Stimulated activated memory B cell treated with anti-CD40 and anti-IgM and Interleukin-4, amounts not matched to agents 10 μg/mL and 1 μg/mL and 100 μg/mL, for 72 hours (primary cell): ENCODE results near the gene HDAC4.

ENCODE experiments used
- ATAC-seq: fragments of 150-1000 bp; cut with Tn5 transposase; 2 replicates; pipeline ENCODE4 v1.10.0; 2021
- H3K27ac Mint-ChIP-seq: one replicate; pipeline ENCODE4 v1.8.0; 2022; ENCODE audit warnings: mild to moderate bottlenecking, mixed read lengths
- H3K27me3 Mint-ChIP-seq: one replicate; pipeline ENCODE4 v1.8.0; 2022; ENCODE audit warnings: mixed read lengths
- H3K36me3 Mint-ChIP-seq: one replicate; pipeline ENCODE4 v1.8.0; 2022; ENCODE audit warnings: mixed read lengths
- H3K4me1 Mint-ChIP-seq: one replicate; pipeline ENCODE4 v1.8.0; 2022; ENCODE audit warnings: mixed read lengths
- H3K4me3 Mint-ChIP-seq: one replicate; pipeline ENCODE4 v1.8.0; 2022; ENCODE audit warnings: mild to moderate bottlenecking, moderate library complexity, mixed read lengths
- H3K9me3 Mint-ChIP-seq: one replicate; pipeline ENCODE4 v1.8.0; 2022; ENCODE audit warnings: mixed read lengths

Gene HDAC4

DNA sequence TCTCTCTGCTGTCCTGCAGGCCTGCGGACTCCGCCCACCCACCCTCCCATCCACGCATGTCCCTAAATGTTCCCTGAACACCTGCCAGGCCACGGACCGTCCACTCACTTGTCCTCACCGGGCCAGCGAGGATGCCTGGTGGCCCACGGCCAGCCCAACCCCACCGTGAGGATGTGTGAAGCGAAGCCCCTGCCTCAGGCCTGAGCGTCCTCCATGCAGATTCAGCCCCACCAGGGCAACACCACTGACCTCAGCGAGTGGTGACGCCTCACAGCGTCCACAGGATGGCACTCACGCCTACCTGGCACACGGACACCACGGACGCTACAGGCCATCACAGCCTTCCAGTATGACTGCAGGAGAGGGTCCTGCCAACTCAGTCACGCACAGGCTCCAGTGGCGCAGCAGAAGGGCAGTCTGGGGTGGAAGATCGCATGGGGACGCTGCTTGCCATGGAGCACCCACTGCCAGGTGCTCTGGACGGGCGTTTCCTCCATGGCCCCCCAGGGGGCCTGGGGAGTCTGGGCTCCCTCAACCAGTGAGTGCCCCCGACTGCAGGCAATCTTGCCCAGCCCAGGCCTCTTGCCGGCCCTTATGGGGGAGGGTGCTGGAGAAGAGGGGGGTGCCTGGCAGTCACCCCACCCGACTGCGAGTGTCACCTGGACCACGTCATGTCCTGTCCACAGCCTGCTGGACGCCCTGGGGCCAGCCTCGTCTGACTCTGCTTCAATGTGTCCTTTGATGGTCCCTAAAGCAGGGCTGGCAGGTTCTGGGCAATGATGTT lies 25.4 kb downstream of the HDAC4 start:
- H3K27me3 Mint-ChIP-seq, result no peaks in the 10 kb centered on the region
- H3K27ac Mint-ChIP-seq, result no peak overlapping the region
- peaks cover 9% of the 10 kb centered on the region for H3K36me3 Mint-ChIP-seq
- H3K9me3 Mint-ChIP-seq, result no peaks in the 10 kb centered on the region
- H3K4me1 Mint-ChIP-seq, result peaks cover 19% of the 10 kb centered on the region
- no peak for ATAC-seq
- H3K4me3 Mint-ChIP-seq, result no peak overlapping the region

DNA sequence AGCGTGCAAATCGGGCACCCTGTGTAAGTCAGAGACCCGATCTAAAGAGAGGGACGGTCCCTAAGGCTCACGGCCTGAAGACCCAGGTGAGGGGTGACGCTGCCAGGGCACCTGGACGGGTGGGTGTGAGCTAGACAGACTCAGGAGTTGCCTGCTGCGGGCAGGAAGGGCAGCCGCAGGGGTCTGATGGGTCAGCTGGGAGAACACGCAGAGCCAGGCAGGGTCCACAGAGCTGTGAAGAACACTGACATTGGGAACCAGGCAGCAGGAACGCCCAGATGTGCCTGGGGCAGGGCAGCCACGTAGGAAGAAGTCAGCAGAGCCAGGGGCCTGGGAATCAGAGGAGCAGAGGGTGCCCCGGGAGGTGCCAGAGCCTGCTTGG lies 25.9 kb downstream of the HDAC4 start:
- no peak overlapping the region for H3K27ac Mint-ChIP-seq
- no peak for ATAC-seq
- H3K4me1 Mint-ChIP-seq, result peaks cover 16% of the 10 kb centered on the region
- H3K4me3 Mint-ChIP-seq, result no peak overlapping the region
- no peaks in the 10 kb centered on the region for H3K9me3 Mint-ChIP-seq
- peaks cover 9% of the 10 kb centered on the region for H3K36me3 Mint-ChIP-seq
- no peaks in the 10 kb centered on the region for H3K27me3 Mint-ChIP-seq

DNA sequence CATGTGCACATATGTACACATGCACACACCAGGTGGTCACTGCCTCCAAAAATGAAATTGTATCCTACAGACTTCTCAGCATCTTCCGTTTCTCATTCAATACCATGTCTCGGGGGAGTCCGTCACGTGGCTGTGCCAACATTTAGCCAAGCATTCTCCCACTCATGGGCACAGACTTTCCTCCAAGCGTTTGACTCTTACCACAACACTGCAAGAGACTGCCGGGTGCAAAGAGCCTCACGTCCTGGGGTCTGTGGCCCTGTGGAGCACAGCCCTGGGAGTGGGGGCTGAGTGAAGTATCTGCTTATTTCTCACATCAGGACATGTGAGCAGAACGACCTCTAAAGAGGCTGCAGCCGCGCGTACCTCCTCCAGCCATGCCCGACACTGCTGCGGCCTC lies 28.0 kb downstream of the HDAC4 start:
- no peak overlapping the region for H3K27ac Mint-ChIP-seq
- peaks cover 5% of the 10 kb centered on the region for H3K36me3 Mint-ChIP-seq
- H3K9me3 Mint-ChIP-seq, result no peaks in the 10 kb centered on the region
- no peaks in the 10 kb centered on the region for H3K27me3 Mint-ChIP-seq
- ATAC-seq, result no peak
- H3K4me1 Mint-ChIP-seq, result peaks cover under 1% of the 10 kb centered on the region
- no peak overlapping the region for H3K4me3 Mint-ChIP-seq

DNA sequence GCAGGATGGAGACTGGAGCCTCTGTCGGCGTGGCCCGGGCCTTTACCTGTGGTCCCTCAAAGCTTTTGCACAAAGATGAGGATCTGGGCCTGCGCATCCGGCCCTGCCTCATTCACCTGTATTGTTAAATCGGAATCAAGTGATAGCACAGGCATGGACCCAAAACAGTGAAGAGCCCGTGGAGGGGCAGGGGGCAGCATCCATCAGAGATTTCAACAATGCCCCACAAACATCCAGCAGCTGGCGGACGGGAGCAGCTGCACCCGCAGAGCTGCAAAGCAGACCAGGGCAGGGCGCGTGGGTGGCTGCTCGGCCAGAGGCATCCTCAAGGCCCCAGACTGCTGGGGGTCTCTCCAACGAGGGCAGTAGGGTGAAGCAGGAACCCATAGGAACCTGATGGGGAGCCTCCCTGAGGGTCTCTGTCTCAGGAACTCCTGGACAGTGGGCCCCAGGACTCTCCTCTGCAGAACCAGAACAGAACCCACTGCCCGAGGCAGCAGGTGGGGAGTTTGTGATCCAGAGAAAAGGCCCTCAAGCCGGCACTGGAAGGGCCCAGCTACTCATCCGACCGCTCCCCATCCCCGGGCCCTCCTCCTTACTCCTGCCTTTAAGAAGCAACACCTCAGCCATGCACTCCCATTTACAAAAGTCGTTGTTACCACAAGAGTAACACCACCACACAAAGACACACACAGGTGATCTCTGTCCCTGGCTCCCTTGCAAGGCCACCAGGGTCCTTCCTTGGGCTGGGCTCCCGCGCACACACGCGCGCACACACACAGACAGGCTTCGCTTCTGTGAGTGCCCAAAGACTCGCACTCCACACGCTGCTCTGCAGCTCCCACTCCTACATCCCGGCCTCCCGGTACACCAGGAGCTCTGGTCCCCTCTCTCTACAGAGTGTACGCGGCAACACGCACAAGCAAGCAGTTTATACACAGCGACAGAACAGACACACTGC lies 28.8 kb downstream of the HDAC4 start:
- Mint-ChIP-seq H3K36me3 (no peaks in the 10 kb centered on the region), H3K27ac (no peak overlapping the region), H3K9me3 (no peaks in the 10 kb centered on the region), H3K4me3 (no peak overlapping the region), H3K4me1 (no peaks in the 10 kb centered on the region), H3K27me3 (no peaks in the 10 kb centered on the region)
- no peak for ATAC-seq

GRCh38 chr2:239370876-239371725 lies 29.7 kb downstream of the HDAC4 start:
- Mint-ChIP-seq H3K4me3 (no peak overlapping the region), H3K36me3 (no peaks in the 10 kb centered on the region), H3K27ac (no peak overlapping the region)

DNA sequence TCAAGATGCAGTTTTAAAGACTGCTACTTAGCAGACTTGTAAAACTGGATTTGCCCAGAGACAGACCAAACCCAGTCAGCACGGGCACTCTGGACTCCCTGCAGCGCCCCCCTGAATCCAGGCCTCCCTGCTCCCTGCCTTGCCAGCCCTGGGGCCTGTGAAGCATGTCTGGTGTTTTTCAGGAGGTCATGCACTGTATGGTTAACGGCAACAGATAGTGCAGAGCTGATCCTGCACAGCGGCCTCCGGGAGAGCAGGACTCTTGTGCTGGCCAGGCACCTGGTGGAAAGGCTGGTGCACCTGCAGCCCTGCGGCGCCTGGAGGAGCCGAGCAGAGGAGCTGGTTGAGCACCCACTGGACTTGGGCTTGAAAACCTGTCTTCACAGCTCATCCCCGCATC lies 30.4 kb downstream of the HDAC4 start:
- no peaks in the 10 kb centered on the region for H3K9me3 Mint-ChIP-seq
- H3K27me3 Mint-ChIP-seq, result no peaks in the 10 kb centered on the region
- peak overlapping the region; percentile 63 for H3K4me3 Mint-ChIP-seq
- H3K4me1 Mint-ChIP-seq, result no peaks in the 10 kb centered on the region
- no peak for ATAC-seq
- H3K36me3 Mint-ChIP-seq, result no peaks in the 10 kb centered on the region
- peak overlapping the region; percentile 80 for H3K27ac Mint-ChIP-seq

More at GRCh38 chr2:239370876-239371725, 29.7 kb downstream of the HDAC4 start:
- Mint-ChIP-seq H3K9me3 (no peaks in the 10 kb centered on the region), H3K27me3 (no peaks in the 10 kb centered on the region), H3K4me1 (no peaks in the 10 kb centered on the region)
- ATAC-seq, result no peak

GRCh38 chr2:239369631-239370161 lies 31.1 kb downstream of the HDAC4 start:
- Mint-ChIP-seq H3K4me1 (no peaks in the 10 kb centered on the region), H3K36me3 (no peaks in the 10 kb centered on the region), H3K27ac (peak overlapping the region; percentile 80), H3K27me3 (no peaks in the 10 kb centered on the region), H3K9me3 (no peaks in the 10 kb centered on the region), H3K4me3 (peak overlapping the region; percentile 63)
- ATAC-seq, result peak; percentile 97

GRCh38 chr2:239368906-239369552 lies 31.8 kb downstream of the HDAC4 start:
- H3K4me3 Mint-ChIP-seq, result peak overlapping the region; percentile 27
- H3K27ac Mint-ChIP-seq, result peak overlapping the region; percentile 80
- ATAC-seq, result peak; percentile 49
- H3K36me3 Mint-ChIP-seq, result no peaks in the 10 kb centered on the region
- no peaks in the 10 kb centered on the region for H3K9me3 Mint-ChIP-seq
- no peaks in the 10 kb centered on the region for H3K27me3 Mint-ChIP-seq
- H3K4me1 Mint-ChIP-seq, result no peaks in the 10 kb centered on the region

- Mint-ChIP-seq H3K27me3 (no peaks in the 10 kb centered on the region), H3K27ac (no peak overlapping the region), H3K4me3 (no peak overlapping the region), H3K36me3 (no peaks in the 10 kb centered on the region), H3K9me3 (no peaks in the 10 kb centered on the region), H3K4me1 (no peaks in the 10 kb centered on the region)
- no peak for ATAC-seq
Observed at GRCh38 chr2:239368321-239368720, 32.5 kb downstream of the HDAC4 start.

DNA sequence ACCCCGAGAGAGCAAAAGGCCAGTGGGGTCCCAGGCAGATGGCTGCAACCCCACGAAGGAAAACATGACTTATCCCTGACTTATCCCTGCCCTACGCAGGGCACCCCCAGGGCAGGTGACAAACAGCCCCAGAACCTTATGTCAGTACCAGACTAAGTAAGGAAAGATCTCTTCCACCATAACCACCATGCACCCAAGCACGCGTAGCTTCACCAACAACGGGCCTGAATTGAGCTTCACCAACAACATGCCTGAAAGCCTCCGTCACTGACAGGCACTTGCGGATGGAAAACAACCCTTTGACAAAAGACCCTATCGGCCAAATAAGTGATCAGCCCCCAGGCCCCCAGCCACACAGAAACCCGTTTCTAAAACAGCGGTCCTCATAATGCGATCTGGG lies 34.1 kb downstream of the HDAC4 start:
- Mint-ChIP-seq H3K4me1 (no peaks in the 10 kb centered on the region), H3K27ac (no peak overlapping the region), H3K9me3 (no peaks in the 10 kb centered on the region), H3K36me3 (no peaks in the 10 kb centered on the region), H3K4me3 (no peak overlapping the region), H3K27me3 (no peaks in the 10 kb centered on the region)
- no peak for ATAC-seq

DNA sequence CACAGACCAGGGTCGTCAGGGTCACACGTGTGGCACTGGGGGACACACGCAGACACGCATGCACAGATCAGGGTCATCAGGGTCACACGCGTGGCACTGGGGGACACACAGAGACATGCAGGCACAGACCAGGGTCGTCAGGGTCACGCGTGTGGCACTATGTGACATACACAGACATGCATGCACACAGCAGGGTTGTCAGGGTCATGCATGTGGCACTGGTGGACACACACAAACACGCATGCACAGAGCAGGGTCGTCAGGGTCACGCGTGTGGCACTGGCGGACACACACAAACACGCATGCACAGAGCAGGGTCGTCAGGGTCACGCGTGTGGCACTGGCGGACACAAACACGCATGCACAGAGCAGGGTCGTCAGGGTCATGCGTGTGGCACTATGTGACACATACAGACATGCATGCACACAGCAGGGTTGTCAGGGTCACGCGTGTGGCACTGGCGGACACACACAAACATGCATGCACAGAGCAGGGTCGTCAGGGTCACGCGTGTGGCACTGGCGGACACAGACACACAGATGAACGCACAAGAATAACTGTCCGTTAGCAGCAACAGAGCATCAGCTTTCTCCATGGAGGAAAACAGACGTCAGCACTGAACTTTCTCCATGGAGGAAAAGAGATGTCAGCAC lies 34.9 kb downstream of the HDAC4 start:
- Mint-ChIP-seq H3K27ac (no peak overlapping the region), H3K36me3 (no peaks in the 10 kb centered on the region), H3K4me3 (no peak overlapping the region), H3K9me3 (no peaks in the 10 kb centered on the region), H3K27me3 (no peaks in the 10 kb centered on the region), H3K4me1 (no peaks in the 10 kb centered on the region)
- ATAC-seq, result no peak

DNA sequence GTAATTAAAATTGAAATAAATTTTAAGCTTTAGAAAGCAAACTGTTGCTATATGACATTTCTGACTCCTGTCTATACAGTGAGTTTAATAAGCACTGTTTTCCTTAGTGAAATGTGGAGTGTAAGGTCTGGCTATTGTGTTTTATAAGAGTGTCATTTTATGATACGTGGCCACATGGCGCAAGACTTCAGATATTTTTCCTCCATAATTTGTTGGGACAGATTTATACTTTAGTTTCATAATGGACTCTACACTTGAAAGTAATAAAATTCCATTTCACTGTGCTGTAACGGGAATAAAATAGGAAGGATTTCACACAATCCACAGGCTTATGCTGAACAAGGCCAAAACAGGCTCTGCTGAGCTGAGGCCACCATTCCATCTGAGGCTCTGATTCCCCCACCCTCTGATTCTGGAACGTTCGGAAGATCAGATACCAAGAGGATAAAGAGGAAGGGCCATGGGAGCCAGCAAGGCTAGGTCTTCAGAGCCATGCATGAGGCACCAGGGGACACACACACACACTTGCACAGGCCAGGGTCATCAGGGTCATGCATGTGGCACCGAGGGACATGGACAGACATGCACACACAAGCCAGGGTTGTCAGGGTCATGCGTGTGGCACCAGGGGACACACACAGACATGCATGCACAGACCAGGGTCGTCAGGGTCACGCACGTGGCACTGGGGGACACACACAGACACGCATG lies 35.6 kb downstream of the HDAC4 start:
- no peak for ATAC-seq
- no peak overlapping the region for H3K27ac Mint-ChIP-seq
- H3K4me3 Mint-ChIP-seq, result no peak overlapping the region
- no peaks in the 10 kb centered on the region for H3K9me3 Mint-ChIP-seq
- no peaks in the 10 kb centered on the region for H3K36me3 Mint-ChIP-seq
- H3K4me1 Mint-ChIP-seq, result no peaks in the 10 kb centered on the region
- H3K27me3 Mint-ChIP-seq, result no peaks in the 10 kb centered on the region

- Mint-ChIP-seq H3K4me3 (no peak overlapping the region), H3K36me3 (no peaks in the 10 kb centered on the region), H3K27me3 (no peaks in the 10 kb centered on the region), H3K27ac (no peak overlapping the region), H3K4me1 (no peaks in the 10 kb centered on the region), H3K9me3 (no peaks in the 10 kb centered on the region)
- ATAC-seq, result no peak
Observed at GRCh38 chr2:239363946-239364637, 36.7 kb downstream of the HDAC4 start.
